Measurements from ENCODE around the gene KBTBD7. TPM values are rescaled to one million over a fixed set of nuclear protein-coding genes. Genes with fewer than 3 reads are reported as not detected.

The KBTBD7 gene
- 5.2 and 7.9 TPM in 2 replicates for total RNA-seq

DNA sequence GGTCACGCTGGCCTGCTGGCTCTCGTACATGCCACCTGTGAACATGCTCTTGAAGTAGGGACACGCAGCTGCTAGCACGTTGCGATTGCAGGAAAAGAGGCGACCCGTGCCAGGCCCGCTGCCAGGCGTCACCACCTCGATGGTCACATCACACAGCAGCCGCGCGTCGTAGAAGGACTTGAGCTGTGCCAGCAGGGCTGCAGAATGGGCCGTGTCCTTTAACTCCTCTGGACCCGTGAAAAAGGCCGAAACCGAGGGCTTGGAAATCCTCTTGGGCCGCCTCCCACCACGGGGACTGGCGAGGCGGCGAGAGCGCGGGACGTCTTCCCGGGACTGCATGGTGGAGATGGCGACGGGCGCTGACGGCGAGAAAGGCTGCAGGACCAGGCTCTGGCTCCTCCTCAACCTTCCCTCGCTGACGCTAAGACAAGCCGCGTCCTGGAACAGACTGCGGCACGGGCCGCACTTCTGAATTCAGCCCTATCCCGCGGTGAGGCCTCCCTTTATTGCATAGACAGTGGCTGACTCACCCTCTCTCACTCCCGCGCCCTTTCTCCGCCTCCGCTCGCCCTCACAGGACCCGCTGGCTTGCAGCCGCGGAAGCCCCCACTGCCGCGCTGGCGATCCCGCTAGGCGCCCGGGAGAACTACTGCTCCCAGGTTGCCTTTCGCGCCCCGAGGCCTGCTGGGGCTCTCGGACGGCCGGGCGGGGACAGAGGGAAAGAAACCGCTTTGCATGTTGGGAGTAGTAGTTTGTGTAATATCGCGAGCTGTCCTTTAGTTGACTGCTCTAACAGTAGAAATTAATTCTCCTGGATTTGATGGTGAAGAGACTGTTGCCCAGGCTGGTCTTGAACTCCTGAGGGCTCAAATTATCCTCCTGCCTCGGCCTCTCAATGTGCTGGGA is at the start of gene KBTBD7:
KBTBD7 (minus strand) TSS at position 651 of the 906 bp plus-strand sequence; CDS start at position 339, 312 bp downstream.

Other genes with a start within 250 kb of the KBTBD7 start
- gene ELF1, start 175.3 kb downstream of the KBTBD7 start, total RNA-seq, result 49.4 and 85.0 TPM in 2 replicates
- 8.4 and 9.4 TPM in 2 replicates for gene WBP4, start 133.1 kb downstream of the KBTBD7 start, total RNA-seq
- 8.8 and 12.9 TPM in 2 replicates for gene KBTBD6, start 61.8 kb downstream of the KBTBD7 start, total RNA-seq
- gene MTRF1, start 69.0 kb upstream of the KBTBD7 start, total RNA-seq, result 10.1 and 15.3 TPM in 2 replicates
- 7.1 and 12.0 TPM in 2 replicates for gene NAA16, start 116.7 kb upstream of the KBTBD7 start, total RNA-seq